GM08714 (cell line): ENCODE measurements around the gene SLC7A14.

Experiments
- H3K4me3 ChIP-seq: fragments of 200-500 bp; sonication (Bioruptor generic); 2 replicates; pipeline ENCODE4 v1.5.1; 2014; ENCODE audit warnings: mild to moderate bottlenecking, low read length, inconsistent platforms
- ZNF274 ChIP-seq: IDR thresholded peaks from 2 replicates; pipeline ENCODE4 v1.6.1; 2012; ENCODE audit warnings: mild to moderate bottlenecking, low read depth, low read length

Gene SLC7A14

DNA sequence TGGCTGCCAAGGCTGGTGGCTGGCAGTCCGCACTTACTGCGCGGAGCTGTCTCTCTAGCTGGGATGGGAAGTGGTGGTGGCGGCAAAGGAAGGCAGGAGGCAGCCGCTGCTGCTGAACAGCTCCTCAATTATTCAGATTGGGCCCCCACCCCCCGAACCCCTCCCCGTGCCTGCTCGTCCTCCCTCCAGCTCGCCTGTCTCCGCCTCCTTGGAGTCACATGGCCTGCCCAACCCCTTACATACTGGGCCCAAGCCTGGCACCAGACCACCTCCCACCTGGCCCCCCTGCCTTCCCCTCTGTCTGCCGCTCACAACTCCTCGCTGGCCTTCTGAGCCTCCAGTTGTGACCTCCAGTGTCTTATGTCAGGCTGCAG lies at the start of gene SLC7A14:
SLC7A14 (minus strand) TSS at position 139 of the 374 bp plus-strand sequence. CDS start 59,139 bp downstream, outside the sequence.
- no peak within 1 kb of the TSS for H3K4me3 ChIP-seq
- TF ChIP-seq ZNF274 = no peak

DNA sequence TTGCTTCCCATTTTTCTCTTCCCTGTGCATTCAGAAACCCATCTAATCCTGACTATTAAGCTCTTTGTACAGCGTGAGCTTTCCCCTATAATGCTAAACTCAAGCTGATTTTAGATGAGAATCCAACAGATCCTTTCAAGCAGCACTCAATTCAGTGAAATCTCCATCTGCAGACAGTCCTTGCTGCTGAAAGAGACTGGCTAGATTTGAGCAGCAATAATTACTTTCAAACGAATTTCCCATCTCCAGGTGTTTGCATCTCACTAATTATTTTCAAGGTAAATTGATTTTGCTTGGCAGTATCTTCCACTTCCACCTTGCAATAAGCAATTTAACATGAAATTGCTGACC lies 49.5 kb upstream of the SLC7A14 start:
- no peak overlapping the region for H3K4me3 ChIP-seq
- no peak for TF ChIP-seq ZNF274

GRCh38 chr3:170634663-170635384 lies 48.9 kb upstream of the SLC7A14 start:
- no peak for TF ChIP-seq ZNF274
- H3K4me3 ChIP-seq = no peak overlapping the region

- no peak overlapping the region for H3K4me3 ChIP-seq
- no peak for TF ChIP-seq ZNF274
These were observed 47.7 kb upstream of the SLC7A14 start for GRCh38 chr3:170633573-170633972.

DNA sequence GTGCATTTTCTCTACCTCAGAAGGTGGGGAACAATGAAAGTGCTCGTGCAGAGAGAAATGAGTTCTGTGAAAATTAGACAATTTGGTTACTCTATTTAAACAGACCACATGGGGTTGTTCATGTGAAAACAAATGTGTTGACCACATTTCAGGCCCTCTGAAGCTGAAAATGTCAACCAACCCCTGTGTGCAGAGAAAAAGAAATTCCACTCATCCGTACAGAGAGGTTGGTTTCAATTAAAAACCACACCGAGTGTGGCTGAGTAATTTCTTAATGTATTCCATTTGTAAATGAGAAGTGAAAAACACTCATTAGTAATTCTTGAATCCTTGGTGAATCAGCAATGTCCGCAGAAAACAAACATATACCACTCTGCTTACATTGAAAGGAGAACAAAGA lies 46.9 kb upstream of the SLC7A14 start:
- no peak overlapping the region for H3K4me3 ChIP-seq
- TF ChIP-seq ZNF274 = no peak

DNA sequence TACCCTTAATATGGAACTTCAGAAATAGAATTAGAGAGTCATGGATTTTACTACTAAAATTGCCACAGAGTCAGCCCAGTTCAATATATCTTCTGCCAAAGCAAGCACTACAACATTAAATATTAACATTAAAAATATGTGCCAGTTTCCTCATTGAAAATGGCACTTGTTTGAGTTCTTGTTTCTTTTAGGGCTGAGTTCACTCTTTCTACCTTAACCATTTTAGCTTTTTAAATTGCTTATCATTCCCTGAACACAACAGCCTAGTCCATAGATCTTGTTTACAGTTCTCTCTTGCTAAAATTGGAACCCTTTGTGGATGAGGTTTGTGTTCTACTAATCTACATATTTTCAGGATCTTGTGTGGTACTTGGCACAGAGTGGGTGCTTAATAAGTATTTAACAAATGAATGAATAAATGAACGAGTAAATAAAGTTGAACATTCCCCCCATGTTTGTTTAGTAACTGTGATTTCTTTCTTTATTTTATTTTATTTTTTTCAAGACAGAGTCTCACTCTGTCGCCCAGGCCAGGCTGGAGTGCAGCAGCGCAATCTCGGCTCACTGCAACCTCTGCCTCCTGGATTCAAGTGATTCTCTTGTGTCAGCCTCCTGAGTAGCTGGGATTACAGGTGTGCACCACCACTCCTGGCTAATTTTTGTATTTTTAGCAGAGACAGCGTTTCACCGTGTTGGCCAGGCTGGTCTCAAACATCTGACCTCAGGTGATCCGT lies 46.0 kb upstream of the SLC7A14 start:
- TF ChIP-seq ZNF274 = no peak
- no peak overlapping the region for H3K4me3 ChIP-seq

DNA sequence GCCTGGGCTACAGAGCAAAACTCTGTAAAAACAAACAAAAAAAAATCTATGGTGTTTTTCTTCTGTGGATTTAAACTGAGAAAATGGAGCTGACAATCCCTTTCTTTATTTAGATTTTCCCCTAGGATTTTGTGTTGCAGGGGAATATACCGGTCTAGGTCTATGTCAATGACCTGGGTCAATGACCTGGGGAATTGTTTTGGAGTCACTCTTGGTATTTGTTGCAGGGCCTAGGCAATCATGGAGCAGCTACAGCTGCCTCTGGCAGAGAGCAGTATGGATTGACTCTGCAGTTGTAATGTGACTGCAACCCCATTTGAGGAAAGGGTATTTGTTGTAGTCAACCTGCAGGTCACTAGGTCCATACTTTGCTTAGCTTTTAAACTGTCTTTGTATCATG lies 37.6 kb upstream of the SLC7A14 start:
- TF ChIP-seq ZNF274 = no peak
- no peak overlapping the region for H3K4me3 ChIP-seq

DNA sequence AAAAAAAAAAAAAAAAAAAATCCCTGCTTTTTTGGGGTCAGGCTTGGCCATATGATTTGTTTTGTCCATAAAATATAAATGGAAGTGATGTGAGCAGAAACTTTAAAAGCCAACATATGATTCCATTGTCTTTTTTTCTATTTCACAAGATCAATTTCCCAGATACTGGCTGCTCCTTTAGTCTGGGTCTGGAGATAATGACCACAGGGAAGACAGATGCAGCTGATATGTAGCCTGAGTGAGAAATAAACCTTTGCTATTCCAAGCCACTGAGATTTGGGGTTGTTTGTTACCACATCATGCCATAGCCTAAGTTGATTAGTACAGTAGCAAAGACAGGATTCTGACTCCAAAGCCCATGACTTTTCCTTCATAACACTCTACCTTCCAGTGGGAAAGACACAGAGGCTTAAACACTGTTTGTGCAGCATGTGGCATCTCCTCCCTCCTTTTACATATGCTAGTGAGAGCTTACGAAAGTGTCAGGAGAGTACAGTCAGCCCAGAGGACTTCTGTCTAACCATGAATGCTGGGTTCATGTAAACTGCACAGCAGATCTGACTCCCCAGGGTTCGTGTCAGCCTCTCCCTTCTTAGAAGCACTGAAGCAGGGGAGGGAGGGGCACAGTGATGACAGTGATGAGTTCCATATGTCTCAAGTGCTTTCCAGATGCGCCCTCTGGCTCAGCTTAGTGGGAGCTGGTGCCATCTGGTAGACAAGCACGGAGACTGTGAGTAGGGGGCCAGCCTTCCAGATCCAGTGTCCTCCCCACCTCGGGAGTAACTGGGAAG lies 36.7 kb upstream of the SLC7A14 start:
- TF ChIP-seq ZNF274 = no peak
- H3K4me3 ChIP-seq = no peak overlapping the region

DNA sequence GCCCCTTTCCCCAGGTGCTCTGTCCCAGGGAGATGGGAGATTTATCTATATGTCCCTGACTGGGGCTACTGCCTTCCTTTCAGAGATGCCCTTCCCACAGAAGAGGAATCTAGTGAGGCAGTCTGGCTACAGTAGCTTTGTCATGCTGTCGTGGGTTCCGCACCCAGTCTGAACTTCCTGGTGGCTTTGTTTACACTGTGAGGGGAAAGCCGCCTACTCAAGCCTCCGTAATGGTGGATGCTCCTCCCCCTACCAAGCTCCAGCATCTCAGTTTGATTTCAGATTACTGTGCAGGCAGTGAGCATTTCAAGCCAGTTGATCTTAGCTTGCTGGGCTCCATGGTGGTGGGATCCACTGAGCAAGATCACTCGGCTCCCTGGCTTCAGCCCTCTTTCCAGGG lies 35.4 kb upstream of the SLC7A14 start:
- TF ChIP-seq ZNF274 = no peak
- H3K4me3 ChIP-seq = no peak overlapping the region

DNA sequence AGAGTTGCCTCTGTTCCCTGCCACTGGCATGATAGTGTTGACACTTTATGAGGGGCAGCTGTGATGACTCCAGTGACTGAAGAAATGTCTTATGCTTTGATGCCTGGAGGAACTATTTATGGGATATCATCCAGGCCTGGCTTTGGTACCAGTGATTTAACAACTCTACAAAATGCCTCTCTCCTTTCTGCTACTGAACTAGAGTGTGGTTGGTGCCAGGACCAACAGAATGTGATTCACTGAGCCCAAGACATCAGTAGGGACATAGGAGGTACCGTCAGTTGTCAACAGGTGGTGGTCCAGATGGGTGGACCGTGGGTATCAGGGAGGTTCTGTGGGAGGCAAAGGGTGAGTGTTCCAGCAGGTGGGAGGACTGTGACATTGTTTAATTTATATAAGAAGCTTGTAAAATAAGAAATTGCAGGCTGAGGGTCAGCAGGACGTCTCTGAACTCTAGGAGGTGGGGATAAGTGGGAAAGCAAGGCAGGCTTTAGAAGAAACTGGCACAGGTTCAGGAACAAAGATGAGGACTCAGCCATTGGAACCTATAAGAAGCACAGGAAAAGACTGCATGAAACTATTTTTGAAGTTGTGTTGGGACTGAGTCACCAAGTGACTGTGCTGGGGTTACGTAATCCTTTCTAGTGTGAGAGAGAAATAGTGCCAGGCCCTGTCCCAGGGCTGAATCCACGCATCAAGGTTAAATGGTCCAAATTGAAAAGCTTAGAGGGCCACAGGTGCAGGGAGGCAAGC lies 28.5 kb upstream of the SLC7A14 start:
- no peak for TF ChIP-seq ZNF274
- no peak overlapping the region for H3K4me3 ChIP-seq

DNA sequence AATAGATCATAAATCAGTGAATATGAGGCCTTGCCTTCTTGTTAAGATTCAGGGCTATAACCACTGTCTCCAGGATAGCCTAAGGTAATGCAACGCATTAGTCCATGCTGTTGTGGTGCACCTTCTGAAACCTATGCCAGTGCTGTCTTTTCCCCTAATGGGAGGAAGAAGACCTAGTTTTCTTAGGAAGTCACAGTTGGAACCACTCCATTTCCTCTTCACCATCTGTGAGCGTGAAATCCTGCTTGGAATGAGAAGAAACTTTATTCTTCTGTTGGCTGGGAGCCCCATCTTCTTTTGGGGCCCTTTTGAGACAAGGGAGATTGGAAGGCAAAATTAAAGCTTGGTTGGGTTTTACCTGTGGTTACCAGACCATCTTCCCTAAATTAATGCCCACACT lies 25.9 kb upstream of the SLC7A14 start:
- no peak overlapping the region for H3K4me3 ChIP-seq
- no peak for TF ChIP-seq ZNF274

DNA sequence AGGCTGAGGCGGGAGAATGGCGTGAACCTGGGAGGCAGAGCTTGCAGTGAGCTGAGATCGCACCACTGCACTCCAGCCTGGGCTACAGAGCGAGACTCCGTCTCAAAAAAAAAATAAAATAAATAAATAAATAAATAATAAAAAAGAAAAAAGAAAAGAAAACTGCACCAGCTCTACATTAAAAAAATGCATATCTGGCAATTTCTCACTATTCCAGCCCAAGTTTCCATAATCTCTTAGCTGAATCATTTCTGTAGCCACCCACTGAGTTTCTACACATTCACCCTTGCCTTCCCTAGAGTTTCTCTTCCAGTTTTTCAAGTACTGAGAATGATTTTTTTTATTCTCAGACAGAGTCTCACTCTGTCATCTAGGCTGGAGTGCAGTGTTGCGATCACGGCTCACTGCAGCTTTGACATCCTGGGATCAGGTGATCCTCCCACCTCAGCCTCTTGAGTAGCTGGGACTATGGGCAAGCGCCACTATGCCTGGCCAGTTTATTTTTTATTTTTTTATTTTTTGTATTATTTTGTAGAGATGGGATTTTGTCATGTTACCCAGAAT lies 24.5 kb upstream of the SLC7A14 start:
- TF ChIP-seq ZNF274 = no peak
- no peak overlapping the region for H3K4me3 ChIP-seq

- H3K4me3 ChIP-seq = no peak overlapping the region
- no peak for TF ChIP-seq ZNF274
These were observed 22.6 kb upstream of the SLC7A14 start for GRCh38 chr3:170608475-170608874.

DNA sequence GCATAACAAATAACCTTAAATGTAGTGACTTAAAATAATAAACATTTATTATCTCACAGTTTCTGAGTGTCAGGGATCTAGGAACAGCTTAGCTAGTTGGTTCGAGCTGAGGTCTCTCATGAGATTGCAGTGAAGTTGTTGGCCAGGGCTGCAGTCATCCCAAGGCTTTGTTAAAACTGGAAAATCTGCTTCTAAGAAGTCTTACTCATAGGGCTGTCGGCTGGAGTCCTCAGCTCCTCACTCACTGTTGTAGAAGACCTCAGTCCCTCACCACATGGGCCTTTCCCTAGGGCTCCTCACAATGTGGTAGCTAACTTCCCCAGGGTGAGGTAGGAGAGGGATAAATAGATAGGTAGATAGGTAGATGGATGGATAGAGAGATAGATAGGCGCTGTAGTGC lies 20.8 kb upstream of the SLC7A14 start:
- no peak for TF ChIP-seq ZNF274
- no peak overlapping the region for H3K4me3 ChIP-seq

DNA sequence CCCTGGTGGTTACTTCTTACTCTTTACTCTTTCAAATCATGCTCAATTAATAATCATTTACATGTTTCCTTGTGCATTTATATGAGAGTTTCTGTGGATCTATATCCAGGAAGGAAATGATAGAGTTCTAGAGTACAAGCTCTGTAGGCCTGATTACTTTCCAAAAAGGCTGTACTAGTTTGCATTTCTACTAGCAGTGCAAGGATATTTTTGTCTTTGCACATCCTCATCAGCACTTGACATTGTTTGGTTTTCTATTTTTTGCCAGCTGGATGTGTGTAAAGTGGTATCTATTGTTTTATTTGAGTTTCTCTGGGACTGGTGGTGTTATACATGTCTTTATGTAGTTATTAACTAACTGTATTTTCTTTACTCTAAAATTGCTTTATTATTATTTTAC lies 19.6 kb upstream of the SLC7A14 start:
- no peak overlapping the region for H3K4me3 ChIP-seq
- TF ChIP-seq ZNF274 = no peak
